Neural progenitor cell (in vitro differentiated cells): ENCODE data around the gene GABPB2. TPM values are rescaled to one million over a fixed set of nuclear protein-coding genes. Genes with fewer than 3 reads are reported as not detected.

Source experiments
- DNase-seq: peaks from one replicate; pipeline ENCODE4 v3.0.0-alpha.2; 2016; ENCODE audit warnings: low spot score
- H2AFZ ChIP-seq: fragments of 200-600 bp; sonication (generic); replicated peaks from 2 replicates; pipeline ENCODE4 v1.6.1; 2016; ENCODE audit warnings: antibody characterized with exemption
- H3F3A ChIP-seq: fragments of 200-600 bp; sonication (generic); 2 replicates; pipeline ENCODE4 v1.6.1; 2016; ENCODE audit warnings: antibody characterized with exemption, low read depth
- H3K27ac ChIP-seq: fragments of 200-600 bp; sonication (generic); 2 replicates; pipeline ENCODE4 v1.5.1; 2016; ENCODE audit warnings: mild to moderate bottlenecking
- H3K27me3 ChIP-seq: fragments of 200-600 bp; sonication (generic); 2 replicates; pipeline ENCODE4 v1.6.1; 2016; ENCODE audit warnings: mild to moderate bottlenecking, moderate library complexity
- H3K36me3 ChIP-seq: fragments of 200-600 bp; sonication (generic); 2 replicates; pipeline ENCODE4 v1.5.1; 2016
- H3K4me1 ChIP-seq: fragments of 200-600 bp; sonication (generic); 2 replicates; pipeline ENCODE4 v1.6.1; 2016; ENCODE audit warnings: mixed run types
- H3K4me2 ChIP-seq: fragments of 200-600 bp; sonication (generic); 2 replicates; pipeline ENCODE4 v1.6.1; 2016
- H3K4me3 ChIP-seq: fragments of 200-600 bp; sonication (generic); 2 replicates; pipeline ENCODE4 v1.5.1; 2016
- H3K79me2 ChIP-seq: fragments of 200-600 bp; sonication (generic); 2 replicates; pipeline ENCODE4 v1.6.1; 2016; ENCODE audit warnings: low read depth
- H3K9ac ChIP-seq: fragments of 200-600 bp; sonication (generic); 2 replicates; pipeline ENCODE4 v1.6.1; 2016
- H3K9me3 ChIP-seq: fragments of 200-600 bp; sonication (generic); 2 replicates; pipeline ENCODE4 v1.5.1; 2016; ENCODE audit warnings: low read depth
- H4K20me1 ChIP-seq: fragments of 200-600 bp; sonication (generic); 2 replicates; pipeline ENCODE4 v1.6.1; 2016; ENCODE audit warnings: low read depth
- H3K27ac Mint-ChIP-seq: 3 replicates; pipeline ENCODE4 v1.8.0; 2021; ENCODE audit warnings: mixed read lengths
- H3K27me3 Mint-ChIP-seq: 2 replicates; pipeline ENCODE4 v1.8.0; 2022; ENCODE audit warnings: low read depth, mild to moderate bottlenecking, inconsistent platforms, moderate library complexity, mixed read lengths; ENCODE audit not compliant: insufficient read depth
- H3K36me3 Mint-ChIP-seq: 3 replicates; pipeline ENCODE4 v1.8.0; 2021; ENCODE audit warnings: mixed read lengths
- H3K4me1 Mint-ChIP-seq: 3 replicates; pipeline ENCODE4 v1.8.0; 2021; ENCODE audit warnings: mixed read lengths
- H3K4me3 Mint-ChIP-seq: 3 replicates; pipeline ENCODE4 v1.8.0; 2021; ENCODE audit warnings: mild to moderate bottlenecking, moderate library complexity, mixed read lengths
- H3K9me3 Mint-ChIP-seq: 3 replicates; pipeline ENCODE4 v1.8.0; 2020; ENCODE audit warnings: mixed read lengths
- CTCF ChIP-seq: fragments of 200-600 bp; sonication (generic); IDR thresholded peaks from 2 replicates; pipeline ENCODE4 v1.5.1; 2017; ENCODE audit warnings: antibody characterized with exemption, mild to moderate bottlenecking
- EZH2 ChIP-seq: fragments of 200-600 bp; sonication (generic); IDR thresholded peaks from 2 replicates; pipeline ENCODE4 v1.6.1; 2017; ENCODE audit warnings: antibody characterized with exemption, mild to moderate bottlenecking, moderate library complexity
- EZH2phosphoT487 ChIP-seq: fragments of 200-600 bp; sonication (generic); IDR thresholded peaks from 2 replicates; pipeline ENCODE4 v1.6.1; 2017; ENCODE audit warnings: antibody characterized with exemption
- total RNA-seq: library from RNA; depleted of rRNA; stranded (reverse); fragments of >200 nt; gene quantifications from 2 replicates; pipeline ENCODE4 v1.2.3, GENCODE V29; 2015; ENCODE audit warnings: low replicate concordance

The GABPB2 gene
- total RNA-seq, 1 donor from 2014 or later = 6.9 TPM

GRCh38 chr1:151067185-151067584 lies 3.4 kb upstream of the GABPB2 start:
- Histone ChIP-seq H3K4me1 (peaks cover 3% of the 10 kb centered on the region), H3F3A (peaks cover 54% of the 10 kb centered on the region), H3K9me3 (no peaks in the 10 kb centered on the region), H4K20me1 (peaks cover 10% of the 10 kb centered on the region), H3K9ac (no peak overlapping the region), H3K27me3 (no peaks in the 10 kb centered on the region), H3K36me3 (no peaks in the 10 kb centered on the region), H3K79me2 (peaks cover 77% of the 10 kb centered on the region), H3K4me3 (no peak overlapping the region), H3K4me2 (no peak overlapping the region), H3K27ac (peak overlapping the region; percentile 3), H2AFZ (no peak overlapping the region)
- peaks cover 30% of the 10 kb centered on the region for H3K4me1 Mint-ChIP-seq
- peaks cover 34% of the 10 kb centered on the region for H3K36me3 Mint-ChIP-seq
- no peak for DNase-seq
- H3K27me3 Mint-ChIP-seq = peaks cover 7% of the 10 kb centered on the region
- no peak overlapping the region for H3K27ac Mint-ChIP-seq
- TF ChIP-seq CTCF (no peak), EZH2 (no peak), EZH2phosphoT487 (no peak)
- no peak overlapping the region for H3K4me3 Mint-ChIP-seq
- H3K9me3 Mint-ChIP-seq = no peaks in the 10 kb centered on the region

- peaks cover 10% of the 10 kb centered on the region for H4K20me1 ChIP-seq
- H3K36me3 Mint-ChIP-seq = peaks cover 30% of the 10 kb centered on the region
- DNase-seq = no peak
- no peaks in the 10 kb centered on the region for H3K9me3 ChIP-seq
- H3K4me2 ChIP-seq = no peak overlapping the region
- H2AFZ ChIP-seq = no peak overlapping the region
- H3K36me3 ChIP-seq = no peaks in the 10 kb centered on the region
- H3K4me3 Mint-ChIP-seq = peak overlapping the region; percentile 92
- peaks cover 53% of the 10 kb centered on the region for H3F3A ChIP-seq
- peaks cover 7% of the 10 kb centered on the region for H3K27me3 Mint-ChIP-seq
- H3K9me3 Mint-ChIP-seq = no peaks in the 10 kb centered on the region
- no peak overlapping the region for H3K9ac ChIP-seq
- H3K4me1 ChIP-seq = no peaks in the 10 kb centered on the region
- H3K79me2 ChIP-seq = peaks cover 58% of the 10 kb centered on the region
- no peak overlapping the region for H3K4me3 ChIP-seq
- H3K27ac ChIP-seq = no peak overlapping the region
- peak overlapping the region; percentile 35 for H3K27ac Mint-ChIP-seq
- TF ChIP-seq EZH2 (no peak), EZH2phosphoT487 (no peak), CTCF (no peak)
- H3K4me1 Mint-ChIP-seq = peaks cover 23% of the 10 kb centered on the region
- H3K27me3 ChIP-seq = no peaks in the 10 kb centered on the region
Observed at GRCh38 chr1:151069103-151069486, 1.5 kb upstream of the GABPB2 start.

- Histone ChIP-seq H3K9me3 (no peaks in the 10 kb centered on the region), H3K27ac (no peak overlapping the region), H2AFZ (no peak overlapping the region), H3K4me1 (no peaks in the 10 kb centered on the region), H4K20me1 (no peaks in the 10 kb centered on the region), H3K79me2 (peaks cover 27% of the 10 kb centered on the region), H3F3A (peaks cover 45% of the 10 kb centered on the region), H3K9ac (no peak overlapping the region), H3K36me3 (no peaks in the 10 kb centered on the region), H3K4me3 (no peak overlapping the region), H3K27me3 (no peaks in the 10 kb centered on the region), H3K4me2 (no peak overlapping the region)
- peaks cover 21% of the 10 kb centered on the region for H3K36me3 Mint-ChIP-seq
- no peak for DNase-seq
- peaks cover 17% of the 10 kb centered on the region for H3K4me1 Mint-ChIP-seq
- no peak overlapping the region for H3K27ac Mint-ChIP-seq
- peak overlapping the region; percentile 92 for H3K4me3 Mint-ChIP-seq
- H3K9me3 Mint-ChIP-seq = no peaks in the 10 kb centered on the region
- no peak for TF ChIP-seq CTCF
- TF ChIP-seq EZH2 = no peak
- peaks cover 10% of the 10 kb centered on the region for H3K27me3 Mint-ChIP-seq
Observed at GRCh38 chr1:151072224-151072623, 1.7 kb downstream of the GABPB2 start.
